ENCODE measurements around the gene MUC13.

The MUC13 gene

DNA sequence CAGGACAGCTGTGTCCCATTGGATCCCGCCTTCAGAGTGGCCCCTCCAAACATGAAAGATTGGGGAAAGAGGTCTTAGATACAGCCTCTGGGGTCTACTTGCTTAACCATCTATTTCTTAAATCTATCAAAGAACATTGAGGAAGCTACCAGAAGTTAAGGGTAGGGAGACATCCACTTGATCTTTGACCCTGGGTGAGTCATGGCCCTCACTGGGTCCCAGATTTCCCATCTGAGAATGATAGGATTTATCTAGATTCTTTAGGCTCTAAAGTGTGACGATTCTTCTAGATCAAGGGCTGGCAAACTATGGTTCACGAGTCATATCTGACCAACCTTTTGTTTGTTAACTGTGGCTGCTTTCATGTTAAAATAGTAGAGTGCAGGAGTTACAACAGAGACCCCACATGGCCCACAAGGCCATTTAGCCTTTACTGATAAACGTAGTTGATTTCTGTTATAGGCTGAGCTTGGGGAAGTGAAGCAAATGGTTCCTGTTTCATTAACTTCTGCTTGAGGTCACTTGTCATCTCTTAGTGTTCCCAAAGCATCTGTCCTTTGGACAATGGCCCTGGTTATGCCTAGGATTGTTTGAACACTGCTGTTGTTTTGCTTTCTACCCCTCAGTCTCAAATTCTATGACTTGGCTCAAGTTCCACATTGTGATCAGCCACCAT lies 8.0 kb downstream of the MUC13 start:
- Histone ChIP-seq H3K9me3 (ENCODE audit: control insufficient read depth, low read length) (no peaks in the 10 kb centered on the region), H3K4me3 (ENCODE audit: extremely low read depth, insufficient read depth, low read length, poor library complexity, severe bottlenecking) (no peak overlapping the region), H3K4me1 (ENCODE audit: control insufficient read depth, insufficient read depth, low read length, poor library complexity, severe bottlenecking) (no peaks in the 10 kb centered on the region), H3K27ac (ENCODE audit: low read depth, low read length, severe bottlenecking) (no peak overlapping the region), H3K36me3 (ENCODE audit: control insufficient read depth, insufficient read depth, low read length) (no peaks in the 10 kb centered on the region)
- WGBS, 2 experiments (ENCODE audit: insufficient coverage in 2 of 2): 84 to 93% methylated on average over 2 of the region's 4 CpGs

DNA sequence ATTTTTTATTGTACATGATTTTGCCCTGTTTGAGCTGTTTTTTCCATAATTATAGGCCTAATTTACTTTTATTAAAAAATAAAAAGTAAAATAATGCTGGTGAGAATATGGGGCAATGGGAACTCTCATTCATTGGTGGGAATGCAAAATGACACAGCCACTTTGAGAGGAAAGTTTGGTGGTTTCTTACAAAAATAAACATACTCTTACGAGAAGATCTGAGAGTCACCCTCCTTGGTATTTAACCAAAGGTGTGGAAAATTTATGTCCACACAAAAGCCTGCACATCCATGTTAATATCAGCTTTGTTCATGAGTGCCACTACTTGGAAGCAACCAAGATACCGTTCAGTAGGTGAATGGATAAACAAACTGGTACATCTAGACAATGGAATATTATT lies 9.8 kb downstream of the MUC13 start:
- Histone ChIP-seq H3K27ac (ENCODE audit: low read depth, low read length, severe bottlenecking) (no peak overlapping the region), H3K4me3 (ENCODE audit: extremely low read depth, insufficient read depth, low read length, poor library complexity, severe bottlenecking) (no peak overlapping the region), H3K4me1 (ENCODE audit: control insufficient read depth, insufficient read depth, low read length, poor library complexity, severe bottlenecking) (peaks cover 7% of the 10 kb centered on the region), H3K36me3 (ENCODE audit: control insufficient read depth, insufficient read depth, low read length) (no peaks in the 10 kb centered on the region), H3K9me3 (ENCODE audit: control insufficient read depth, low read length) (no peaks in the 10 kb centered on the region)
- WGBS, 2 experiments (ENCODE audit: insufficient coverage in 2 of 2): no CpG with 5 or more reads among the region's 2 CpGs

GRCh38 chr3:124923833-124924232 lies 10.7 kb downstream of the MUC13 start:
- no peaks in the 10 kb centered on the region for H3K36me3 ChIP-seq (ENCODE audit: control insufficient read depth, insufficient read depth, low read length)
- no peaks in the 10 kb centered on the region for H3K9me3 ChIP-seq (ENCODE audit: control insufficient read depth, low read length)
- H3K4me3 ChIP-seq (ENCODE audit: extremely low read depth, insufficient read depth, low read length, poor library complexity, severe bottlenecking): no peak overlapping the region
- H3K27ac ChIP-seq (ENCODE audit: low read depth, low read length, severe bottlenecking): no peak overlapping the region
- peaks cover 11% of the 10 kb centered on the region for H3K4me1 ChIP-seq (ENCODE audit: control insufficient read depth, insufficient read depth, low read length, poor library complexity, severe bottlenecking)

GRCh38 chr3:124920718-124921117 lies 13.8 kb downstream of the MUC13 start:
- peaks cover 11% of the 10 kb centered on the region for H3K4me1 ChIP-seq (ENCODE audit: control insufficient read depth, insufficient read depth, low read length, poor library complexity, severe bottlenecking)
- H3K4me3 ChIP-seq (ENCODE audit: extremely low read depth, insufficient read depth, low read length, poor library complexity, severe bottlenecking): no peak overlapping the region
- no peaks in the 10 kb centered on the region for H3K9me3 ChIP-seq (ENCODE audit: control insufficient read depth, low read length)
- WGBS, 2 experiments (ENCODE audit: insufficient coverage in 2 of 2): 89 to 96% methylated on average over 2 to 4 of the region's 5 CpGs
- H3K36me3 ChIP-seq (ENCODE audit: control insufficient read depth, insufficient read depth, low read length): no peaks in the 10 kb centered on the region
- no peak overlapping the region for H3K27ac ChIP-seq (ENCODE audit: low read depth, low read length, severe bottlenecking)

DNA sequence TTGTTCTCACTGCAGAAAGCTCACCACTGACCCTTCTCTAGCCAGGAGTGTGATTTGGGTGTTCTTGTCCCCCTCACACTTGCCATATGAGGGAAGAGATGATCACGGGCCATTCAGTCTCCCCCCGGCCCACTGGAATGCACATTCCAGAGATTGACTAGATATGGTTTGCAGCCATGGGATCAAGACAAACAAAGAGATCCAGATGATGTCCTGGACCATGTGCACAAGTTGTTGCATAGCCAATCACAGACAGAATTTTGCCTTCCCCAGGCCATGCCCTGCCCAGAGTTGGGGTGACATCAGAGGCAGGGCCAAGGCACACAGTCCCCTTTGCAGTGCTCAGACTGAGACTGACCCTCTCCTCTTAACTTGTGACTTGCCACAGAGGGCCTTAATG lies 14.8 kb downstream of the MUC13 start:
- H3K4me1 ChIP-seq (ENCODE audit: control insufficient read depth, insufficient read depth, low read length, poor library complexity, severe bottlenecking): peaks cover 11% of the 10 kb centered on the region
- H3K9me3 ChIP-seq (ENCODE audit: control insufficient read depth, low read length): no peaks in the 10 kb centered on the region
- H3K36me3 ChIP-seq (ENCODE audit: control insufficient read depth, insufficient read depth, low read length): no peaks in the 10 kb centered on the region
- 75% methylated on average over 1 of the region's 2 CpGs; no CpG with 5 or more reads in 1 of the 2 experiments for WGBS, 2 experiments (ENCODE audit: insufficient coverage in 2 of 2)
- H3K4me3 ChIP-seq (ENCODE audit: extremely low read depth, insufficient read depth, low read length, poor library complexity, severe bottlenecking): no peak overlapping the region
- H3K27ac ChIP-seq (ENCODE audit: low read depth, low read length, severe bottlenecking): no peak overlapping the region

GRCh38 chr3:124918524-124918923 lies 16.0 kb downstream of the MUC13 start:
- no peak overlapping the region for H3K4me3 ChIP-seq (ENCODE audit: extremely low read depth, insufficient read depth, low read length, poor library complexity, severe bottlenecking)
- H3K9me3 ChIP-seq (ENCODE audit: control insufficient read depth, low read length): no peaks in the 10 kb centered on the region
- peaks cover 11% of the 10 kb centered on the region for H3K4me1 ChIP-seq (ENCODE audit: control insufficient read depth, insufficient read depth, low read length, poor library complexity, severe bottlenecking)
- no peaks in the 10 kb centered on the region for H3K36me3 ChIP-seq (ENCODE audit: control insufficient read depth, insufficient read depth, low read length)
- no peak overlapping the region for H3K27ac ChIP-seq (ENCODE audit: low read depth, low read length, severe bottlenecking)
- WGBS, 2 experiments (ENCODE audit: insufficient coverage in 2 of 2): 91 to 95% methylated on average over 2 of the region's 2 CpGs

DNA sequence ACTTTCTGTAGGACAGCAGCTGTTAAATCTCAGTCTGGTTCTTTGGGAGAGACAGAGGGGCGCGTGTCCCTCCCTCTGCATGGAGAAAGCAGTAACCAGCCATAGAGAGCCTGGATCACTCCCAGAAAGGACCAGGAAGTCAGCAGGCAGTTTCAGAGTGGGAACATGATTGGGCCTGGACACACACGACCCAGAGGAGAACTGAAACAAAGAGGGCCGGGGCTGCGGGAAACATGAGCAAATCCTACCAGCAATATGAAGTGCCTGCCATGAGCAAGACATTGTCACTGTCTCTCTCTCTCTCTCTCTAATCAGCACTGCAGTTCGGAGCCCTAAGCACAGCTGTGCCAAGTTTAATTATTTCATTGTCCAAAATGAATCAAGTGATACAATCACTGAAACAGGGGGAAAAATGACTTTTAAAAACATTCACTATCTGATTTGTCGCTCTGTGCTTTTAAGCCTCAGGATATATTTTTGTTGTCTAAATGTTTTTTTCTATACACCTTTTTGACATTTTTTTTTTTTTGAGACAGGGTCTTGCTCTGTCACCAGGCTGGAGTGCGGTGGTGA lies 17.6 kb downstream of the MUC13 start:
- Histone ChIP-seq H3K4me1 (ENCODE audit: control insufficient read depth, insufficient read depth, low read length, poor library complexity, severe bottlenecking) (peaks cover 11% of the 10 kb centered on the region), H3K4me3 (ENCODE audit: extremely low read depth, insufficient read depth, low read length, poor library complexity, severe bottlenecking) (no peak overlapping the region), H3K9me3 (ENCODE audit: control insufficient read depth, low read length) (no peaks in the 10 kb centered on the region), H3K27ac (ENCODE audit: low read depth, low read length, severe bottlenecking) (no peak overlapping the region), H3K36me3 (ENCODE audit: control insufficient read depth, insufficient read depth, low read length) (no peaks in the 10 kb centered on the region)
- WGBS, 2 experiments (ENCODE audit: insufficient coverage in 2 of 2): 74 to 75% methylated on average over 5 to 6 of the region's 8 CpGs

DNA sequence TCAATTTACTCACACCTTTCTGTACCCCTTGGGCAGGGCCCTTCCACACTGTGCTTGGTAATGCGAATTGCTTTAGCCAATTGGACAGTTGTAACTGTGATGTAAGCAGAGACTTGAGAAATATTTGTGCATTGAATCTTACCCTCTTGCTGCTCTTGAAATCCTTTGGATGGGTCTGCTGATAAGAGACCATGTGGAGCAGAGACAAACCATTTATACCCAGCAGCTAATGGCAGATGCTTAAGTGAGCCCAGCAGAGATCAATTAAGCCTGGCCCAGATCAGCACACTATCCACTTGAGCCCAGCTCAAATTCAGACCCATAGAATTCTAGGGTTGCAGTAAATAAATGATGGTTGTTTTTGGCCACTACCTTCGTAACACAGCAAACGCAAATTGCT lies 19.3 kb downstream of the MUC13 start:
- Histone ChIP-seq H3K9me3 (ENCODE audit: control insufficient read depth, low read length) (no peaks in the 10 kb centered on the region), H3K4me3 (ENCODE audit: extremely low read depth, insufficient read depth, low read length, poor library complexity, severe bottlenecking) (no peak overlapping the region), H3K27ac (ENCODE audit: low read depth, low read length, severe bottlenecking) (no peak overlapping the region), H3K4me1 (ENCODE audit: control insufficient read depth, insufficient read depth, low read length, poor library complexity, severe bottlenecking) (peaks cover 8% of the 10 kb centered on the region), H3K36me3 (ENCODE audit: control insufficient read depth, insufficient read depth, low read length) (no peaks in the 10 kb centered on the region)
- 100% methylated on average over 2 of the region's 3 CpGs for WGBS, 2 experiments (ENCODE audit: insufficient coverage in 2 of 2)

DNA sequence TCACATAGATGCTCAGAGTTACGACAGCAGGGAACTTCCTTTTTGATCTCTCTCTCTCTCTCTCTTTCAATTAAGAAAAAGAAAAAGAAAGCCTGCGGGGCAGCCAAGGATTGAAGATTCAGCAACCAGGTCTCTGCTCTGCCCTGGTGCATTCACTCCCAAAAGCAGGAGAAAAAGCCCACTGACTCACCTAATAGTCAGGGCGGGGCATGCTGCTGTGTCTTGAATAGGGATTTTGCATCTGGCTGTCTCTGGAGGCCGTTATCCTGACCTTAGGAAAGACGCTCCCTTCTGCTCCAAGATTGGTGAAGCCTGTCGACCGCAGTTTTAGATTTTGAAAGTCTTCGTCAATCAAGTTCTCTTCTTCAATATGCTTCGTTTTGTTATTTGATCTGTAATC lies 26.6 kb downstream of the MUC13 start:
- Histone ChIP-seq H3K27ac (ENCODE audit: low read depth, low read length, severe bottlenecking) (no peak overlapping the region), H3K36me3 (ENCODE audit: control insufficient read depth, insufficient read depth, low read length) (no peaks in the 10 kb centered on the region), H3K4me3 (ENCODE audit: extremely low read depth, insufficient read depth, low read length, poor library complexity, severe bottlenecking) (no peak overlapping the region), H3K9me3 (ENCODE audit: control insufficient read depth, low read length) (no peaks in the 10 kb centered on the region), H3K4me1 (ENCODE audit: control insufficient read depth, insufficient read depth, low read length, poor library complexity, severe bottlenecking) (no peaks in the 10 kb centered on the region)
- 10 to 24% methylated on average over 2 to 7 of the region's 9 CpGs for WGBS, 2 experiments (ENCODE audit: insufficient coverage in 2 of 2)

DNA sequence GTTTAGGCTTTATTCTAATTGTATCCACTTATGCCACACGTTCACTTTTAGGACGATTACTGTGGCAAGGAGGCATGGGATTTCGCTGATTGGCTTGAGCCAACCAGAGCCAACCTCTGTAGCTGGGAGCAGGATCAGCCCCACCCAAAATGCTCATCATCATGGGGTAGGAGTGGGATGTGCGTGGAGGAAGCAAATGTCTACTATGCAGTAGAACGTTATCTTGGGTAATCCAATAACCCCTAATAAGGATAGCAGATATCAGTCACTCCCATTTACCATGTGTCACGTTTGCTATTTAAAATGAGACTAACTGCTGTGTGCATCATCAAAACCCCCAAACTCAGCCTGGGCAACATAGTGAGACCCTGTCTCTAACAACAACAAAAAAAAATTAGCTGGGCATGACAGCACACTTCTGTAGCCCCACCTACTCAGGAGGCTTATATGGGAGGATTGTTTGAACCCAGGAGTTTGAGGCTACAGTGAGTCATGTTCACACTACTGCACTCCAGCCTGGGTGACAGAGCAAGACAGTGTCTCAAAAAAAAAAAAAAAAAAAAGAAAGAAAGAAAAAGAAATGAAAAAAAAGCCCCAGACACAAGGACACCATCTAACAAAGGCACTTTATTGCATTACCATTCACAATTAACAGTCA lies 29.6 kb downstream of the MUC13 start:
- Histone ChIP-seq H3K9me3 (ENCODE audit: control insufficient read depth, low read length) (no peaks in the 10 kb centered on the region), H3K36me3 (ENCODE audit: control insufficient read depth, insufficient read depth, low read length) (no peaks in the 10 kb centered on the region), H3K4me3 (ENCODE audit: extremely low read depth, insufficient read depth, low read length, poor library complexity, severe bottlenecking) (no peak overlapping the region), H3K27ac (ENCODE audit: low read depth, low read length, severe bottlenecking) (no peak overlapping the region), H3K4me1 (ENCODE audit: control insufficient read depth, insufficient read depth, low read length, poor library complexity, severe bottlenecking) (no peaks in the 10 kb centered on the region)
- WGBS, 2 experiments (ENCODE audit: insufficient coverage in 2 of 2): 92 to 94% methylated on average over 5 to 6 of the region's 6 CpGs

Data from mesodermal cell (in vitro differentiated cells).